ENCODE measurements around the gene ALK.

The ALK gene

DNA sequence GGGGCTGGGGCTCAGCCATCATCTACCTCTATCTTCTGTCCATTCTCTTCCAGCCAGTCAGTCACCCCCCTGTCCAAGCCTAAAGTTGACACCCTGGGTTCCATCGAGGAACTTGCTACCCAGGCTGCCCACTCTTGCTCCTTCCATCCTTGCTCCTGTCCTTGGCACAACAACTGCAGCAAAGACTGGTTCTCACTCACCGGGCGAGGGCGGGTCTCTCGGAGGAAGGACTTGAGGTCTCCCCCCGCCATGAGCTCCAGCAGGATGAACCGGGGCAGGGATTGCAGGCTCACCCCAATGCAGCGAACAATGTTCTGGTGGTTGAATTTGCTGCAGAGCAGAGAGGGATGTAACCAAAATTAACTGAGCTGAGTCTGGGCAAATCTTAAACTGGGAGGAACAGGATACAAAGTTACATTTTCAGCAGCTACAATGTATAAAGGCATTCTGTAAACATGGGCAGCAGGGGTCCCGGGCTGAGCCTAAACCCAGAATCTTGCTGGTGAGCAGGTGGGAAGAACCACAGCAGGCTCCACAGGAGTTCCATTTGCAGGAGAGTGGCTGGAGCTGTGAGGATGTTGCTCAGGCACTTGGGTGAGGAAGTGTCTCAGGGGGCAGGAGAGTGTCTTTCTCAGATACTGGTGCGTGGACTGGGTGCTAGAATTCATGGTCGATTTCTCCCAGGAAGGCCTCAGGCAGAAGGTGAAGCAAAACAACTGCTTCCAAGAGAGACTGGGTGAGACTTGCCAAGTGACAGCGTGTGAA is 700.7 kb downstream of the ALK start:
- H3K27ac ChIP-seq (ENCODE audit: insufficient read depth, low read depth, low read length, poor library complexity, severe bottlenecking): no peak overlapping the region
- 90% methylated on average over 12 of the region's 12 CpGs for WGBS, 2 experiments
- H3K36me3 ChIP-seq (ENCODE audit: control insufficient read depth, insufficient read depth, low read length): no peaks in the 10 kb centered on the region
- no peaks in the 10 kb centered on the region for H3K9me3 ChIP-seq (ENCODE audit: control insufficient read depth, low read length)
- H3K4me1 ChIP-seq (ENCODE audit: control insufficient read depth, insufficient read depth, low read length): no peaks in the 10 kb centered on the region
- no peak overlapping the region for H3K4me3 ChIP-seq (ENCODE audit: insufficient read depth, low read depth, low read length)
- no peaks in the 10 kb centered on the region for H3K27me3 ChIP-seq (ENCODE audit: control insufficient read depth, insufficient read depth, low read length, poor library complexity, severe bottlenecking)

DNA sequence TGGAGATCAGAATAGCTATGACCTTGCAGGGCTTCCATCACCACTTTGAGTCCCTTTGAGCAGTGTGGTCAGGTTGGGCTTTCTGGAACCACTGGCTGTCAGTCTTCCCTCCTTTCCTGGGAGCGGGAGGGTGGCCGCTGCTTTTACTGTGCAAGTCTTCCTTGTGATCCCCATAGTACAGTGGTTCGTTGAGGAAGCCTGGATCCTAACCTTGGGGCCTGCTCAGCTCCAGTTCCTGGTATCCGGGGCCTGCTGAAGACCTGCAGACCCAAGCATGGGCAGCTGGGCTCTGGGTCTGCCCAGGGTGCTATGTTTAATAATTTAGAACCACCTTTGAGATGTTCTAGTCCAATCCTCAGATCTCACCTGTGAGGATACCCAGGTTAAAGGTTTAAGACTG is 702.0 kb downstream of the ALK start:
- no peaks in the 10 kb centered on the region for H3K27me3 ChIP-seq (ENCODE audit: control insufficient read depth, insufficient read depth, low read length, poor library complexity, severe bottlenecking)
- no peaks in the 10 kb centered on the region for H3K9me3 ChIP-seq (ENCODE audit: control insufficient read depth, low read length)
- no peaks in the 10 kb centered on the region for H3K36me3 ChIP-seq (ENCODE audit: control insufficient read depth, insufficient read depth, low read length)
- no peak overlapping the region for H3K4me3 ChIP-seq (ENCODE audit: insufficient read depth, low read depth, low read length)
- no peaks in the 10 kb centered on the region for H3K4me1 ChIP-seq (ENCODE audit: control insufficient read depth, insufficient read depth, low read length)
- H3K27ac ChIP-seq (ENCODE audit: insufficient read depth, low read depth, low read length, poor library complexity, severe bottlenecking): no peak overlapping the region
- WGBS, 2 experiments: 93 to 96% methylated on average over 4 of the region's 4 CpGs

DNA sequence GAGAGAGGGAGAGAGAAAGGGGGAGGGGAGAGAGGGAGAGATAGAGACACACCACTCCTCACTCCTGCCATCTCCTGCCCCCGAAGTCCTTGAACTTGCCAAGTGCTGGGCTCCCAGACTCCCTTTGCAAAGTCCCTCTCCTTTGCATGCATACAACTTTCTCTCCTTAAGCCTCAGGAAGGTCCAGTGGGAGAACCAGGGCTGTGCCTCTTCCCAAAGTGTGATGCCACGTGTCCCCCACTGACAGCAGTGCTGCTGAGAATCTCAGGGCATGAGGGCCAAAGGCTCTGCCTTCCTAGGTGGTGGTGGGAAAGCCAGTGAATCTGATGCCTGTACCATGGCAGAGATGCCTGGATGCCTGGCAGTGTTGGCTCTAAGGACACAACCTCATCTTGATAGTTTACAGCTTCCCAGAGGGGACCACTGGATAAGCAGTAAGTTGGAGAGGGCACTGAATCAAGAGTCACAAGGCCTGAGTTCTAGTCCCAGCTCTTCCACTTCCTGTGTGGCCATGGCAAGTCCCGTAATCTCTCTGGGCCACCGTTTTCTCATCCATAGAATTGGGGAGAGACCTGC is 702.7 kb downstream of the ALK start:
- no peaks in the 10 kb centered on the region for H3K36me3 ChIP-seq (ENCODE audit: control insufficient read depth, insufficient read depth, low read length)
- H3K27me3 ChIP-seq (ENCODE audit: control insufficient read depth, insufficient read depth, low read length, poor library complexity, severe bottlenecking): no peaks in the 10 kb centered on the region
- no peak overlapping the region for H3K4me3 ChIP-seq (ENCODE audit: insufficient read depth, low read depth, low read length)
- H3K9me3 ChIP-seq (ENCODE audit: control insufficient read depth, low read length): no peaks in the 10 kb centered on the region
- no peaks in the 10 kb centered on the region for H3K4me1 ChIP-seq (ENCODE audit: control insufficient read depth, insufficient read depth, low read length)
- no peak overlapping the region for H3K27ac ChIP-seq (ENCODE audit: insufficient read depth, low read depth, low read length, poor library complexity, severe bottlenecking)
- 91 to 95% methylated on average over 4 of the region's 4 CpGs for WGBS, 2 experiments

DNA sequence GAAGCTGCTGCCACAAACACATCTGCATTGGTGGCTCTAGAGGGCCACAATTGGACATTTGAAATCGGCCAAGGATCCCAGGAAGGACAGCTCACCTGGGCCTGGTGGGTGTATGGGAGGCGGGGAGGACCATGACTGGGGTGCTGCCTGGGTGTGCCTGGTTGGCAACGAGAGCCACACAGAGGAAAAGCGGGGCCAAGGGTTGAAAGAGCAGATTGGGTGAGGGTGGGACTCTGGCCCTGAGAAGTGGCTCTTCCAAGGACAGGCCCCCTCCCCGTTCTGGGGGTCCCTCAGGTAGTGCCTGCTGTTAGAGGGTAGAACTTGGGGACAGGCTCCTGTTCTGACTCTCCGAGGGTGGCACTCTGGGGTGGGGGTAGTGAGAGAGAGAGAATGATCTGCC is 703.3 kb downstream of the ALK start:
- 90 to 94% methylated on average over 6 of the region's 6 CpGs for WGBS, 2 experiments
- Histone ChIP-seq H3K4me1 (ENCODE audit: control insufficient read depth, insufficient read depth, low read length) (no peaks in the 10 kb centered on the region), H3K27me3 (ENCODE audit: control insufficient read depth, insufficient read depth, low read length, poor library complexity, severe bottlenecking) (no peaks in the 10 kb centered on the region), H3K9me3 (ENCODE audit: control insufficient read depth, low read length) (no peaks in the 10 kb centered on the region), H3K36me3 (ENCODE audit: control insufficient read depth, insufficient read depth, low read length) (no peaks in the 10 kb centered on the region), H3K4me3 (ENCODE audit: insufficient read depth, low read depth, low read length) (no peak overlapping the region), H3K27ac (ENCODE audit: insufficient read depth, low read depth, low read length, poor library complexity, severe bottlenecking) (no peak overlapping the region)

DNA sequence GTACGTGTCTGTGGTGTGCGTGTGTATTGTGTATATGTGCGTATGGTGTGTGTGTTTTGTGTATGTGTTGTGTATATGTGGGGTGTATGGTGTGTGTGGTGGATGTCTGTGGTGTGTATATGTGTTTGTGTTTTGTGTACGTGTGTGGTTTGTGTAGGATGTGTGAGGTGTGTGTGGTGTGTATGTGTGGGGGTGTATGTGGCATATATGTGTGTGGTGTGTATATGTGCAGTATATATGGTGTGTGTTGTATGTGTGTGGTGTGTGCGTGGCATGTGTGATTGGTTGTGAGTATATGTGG is 704.8 kb downstream of the ALK start:
- no peak overlapping the region for H3K27ac ChIP-seq (ENCODE audit: insufficient read depth, low read depth, low read length, poor library complexity, severe bottlenecking)
- H3K27me3 ChIP-seq (ENCODE audit: control insufficient read depth, insufficient read depth, low read length, poor library complexity, severe bottlenecking): no peaks in the 10 kb centered on the region
- H3K4me1 ChIP-seq (ENCODE audit: control insufficient read depth, insufficient read depth, low read length): no peaks in the 10 kb centered on the region
- H3K4me3 ChIP-seq (ENCODE audit: insufficient read depth, low read depth, low read length): no peak overlapping the region
- H3K36me3 ChIP-seq (ENCODE audit: control insufficient read depth, insufficient read depth, low read length): no peaks in the 10 kb centered on the region
- WGBS, 2 experiments: 95 to 97% methylated on average over 5 of the region's 5 CpGs
- no peaks in the 10 kb centered on the region for H3K9me3 ChIP-seq (ENCODE audit: control insufficient read depth, low read length)

DNA sequence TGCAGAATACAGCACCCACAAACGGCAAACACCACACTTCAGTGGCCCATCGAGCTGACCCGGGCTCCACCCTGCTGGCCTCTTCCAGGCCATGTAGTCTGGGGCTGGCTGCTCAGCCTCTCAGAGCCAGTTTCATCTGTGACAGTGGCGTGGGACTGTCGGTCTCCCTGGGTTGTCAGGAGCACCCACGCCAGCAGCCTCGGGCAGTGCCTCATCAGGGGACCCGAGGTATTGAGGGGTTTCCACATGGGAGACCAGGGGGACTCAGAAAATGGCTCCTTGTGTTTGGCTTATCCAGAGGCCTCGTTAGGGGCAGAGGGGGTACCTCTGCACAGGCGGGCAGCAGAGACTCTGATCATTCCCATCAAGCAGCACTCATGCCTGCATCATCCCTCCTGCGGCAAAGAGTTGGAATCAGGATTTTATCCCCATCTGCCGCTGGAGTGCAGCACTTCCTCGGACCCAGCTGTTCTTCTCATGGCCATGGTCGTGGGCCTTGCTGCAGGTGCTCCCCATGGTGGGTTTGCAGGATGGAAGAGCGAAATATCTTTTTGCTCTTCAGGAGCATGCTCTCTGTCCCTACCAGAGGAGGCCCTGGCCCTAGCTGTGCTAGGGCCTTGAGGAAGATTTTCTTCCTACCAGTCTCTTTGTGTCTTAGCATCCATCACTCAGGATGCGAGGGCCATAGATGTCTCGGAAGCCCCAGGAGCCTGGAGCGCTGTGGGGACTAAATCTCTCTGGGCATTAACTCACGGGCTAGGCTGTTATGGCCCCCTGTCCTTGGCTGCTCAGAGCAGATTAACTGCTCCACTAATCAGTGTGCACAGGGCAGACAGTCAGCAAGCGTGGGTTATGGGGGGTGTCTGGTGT is 705.4 kb downstream of the ALK start:
- 94% methylated on average over 20 of the region's 20 CpGs for WGBS, 2 experiments
- Histone ChIP-seq H3K9me3 (ENCODE audit: control insufficient read depth, low read length) (no peaks in the 10 kb centered on the region), H3K27ac (ENCODE audit: insufficient read depth, low read depth, low read length, poor library complexity, severe bottlenecking) (no peak overlapping the region), H3K36me3 (ENCODE audit: control insufficient read depth, insufficient read depth, low read length) (no peaks in the 10 kb centered on the region), H3K27me3 (ENCODE audit: control insufficient read depth, insufficient read depth, low read length, poor library complexity, severe bottlenecking) (no peaks in the 10 kb centered on the region), H3K4me1 (ENCODE audit: control insufficient read depth, insufficient read depth, low read length) (no peaks in the 10 kb centered on the region), H3K4me3 (ENCODE audit: insufficient read depth, low read depth, low read length) (no peak overlapping the region)

DNA sequence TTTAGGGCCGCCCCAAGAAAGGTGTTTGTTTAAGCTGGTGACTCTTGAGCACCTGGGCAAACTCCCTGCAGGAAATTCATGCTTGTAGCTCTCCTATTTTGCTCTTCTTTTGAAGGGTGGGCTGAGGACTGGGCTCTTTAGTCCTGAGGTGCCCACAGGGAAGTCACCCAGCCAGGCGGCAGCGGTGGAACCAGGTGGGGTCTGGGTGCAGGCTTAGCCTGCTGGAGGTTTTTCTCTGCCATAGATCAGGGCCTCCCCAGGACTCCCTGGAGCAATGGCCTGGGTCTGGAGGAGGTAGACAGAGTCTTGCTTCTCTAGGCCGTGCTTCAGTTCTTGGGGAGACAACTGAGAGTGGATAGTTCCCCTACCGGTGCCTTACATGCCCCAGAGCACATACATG is 706.3 kb downstream of the ALK start:
- Histone ChIP-seq H3K27ac (ENCODE audit: insufficient read depth, low read depth, low read length, poor library complexity, severe bottlenecking) (no peak overlapping the region), H3K9me3 (ENCODE audit: control insufficient read depth, low read length) (no peaks in the 10 kb centered on the region)
- WGBS, 2 experiments: 89 to 95% methylated on average over 5 of the region's 5 CpGs

DNA sequence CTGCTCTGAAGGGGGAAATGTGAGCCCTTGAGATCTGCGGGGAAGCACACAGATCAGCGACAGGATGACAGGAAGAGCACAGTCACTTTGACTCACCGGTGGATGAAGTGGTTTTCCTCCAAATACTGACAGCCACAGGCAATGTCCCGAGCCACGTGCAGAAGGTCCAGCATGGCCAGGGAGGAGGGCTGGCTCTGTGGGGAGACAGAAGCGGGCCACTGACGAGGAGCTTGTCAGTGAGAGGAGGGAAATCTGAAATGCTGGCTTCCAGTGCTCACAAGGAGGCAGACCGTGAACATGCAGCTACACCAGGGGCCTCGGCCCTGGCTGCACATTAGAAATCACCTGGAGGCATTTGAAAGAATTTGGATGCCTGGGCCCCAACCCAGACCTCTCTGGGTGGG is 707.5 kb downstream of the ALK start:
- Histone ChIP-seq H3K4me3 (ENCODE audit: insufficient read depth, low read depth, low read length) (no peak overlapping the region), H3K4me1 (ENCODE audit: control insufficient read depth, insufficient read depth, low read length) (no peaks in the 10 kb centered on the region), H3K36me3 (ENCODE audit: control insufficient read depth, insufficient read depth, low read length) (no peaks in the 10 kb centered on the region), H3K27me3 (ENCODE audit: control insufficient read depth, insufficient read depth, low read length, poor library complexity, severe bottlenecking) (no peaks in the 10 kb centered on the region), H3K27ac (ENCODE audit: insufficient read depth, low read depth, low read length, poor library complexity, severe bottlenecking) (no peak overlapping the region), H3K9me3 (ENCODE audit: control insufficient read depth, low read length) (no peaks in the 10 kb centered on the region)
- 64 to 67% methylated on average over 9 of the region's 9 CpGs for WGBS, 2 experiments

More for the DNA sequence above, 706.3 kb downstream of the ALK start:
- H3K27me3 ChIP-seq (ENCODE audit: control insufficient read depth, insufficient read depth, low read length, poor library complexity, severe bottlenecking): no peaks in the 10 kb centered on the region
- no peaks in the 10 kb centered on the region for H3K36me3 ChIP-seq (ENCODE audit: control insufficient read depth, insufficient read depth, low read length)
- no peaks in the 10 kb centered on the region for H3K4me1 ChIP-seq (ENCODE audit: control insufficient read depth, insufficient read depth, low read length)
- no peak overlapping the region for H3K4me3 ChIP-seq (ENCODE audit: insufficient read depth, low read depth, low read length)

DNA sequence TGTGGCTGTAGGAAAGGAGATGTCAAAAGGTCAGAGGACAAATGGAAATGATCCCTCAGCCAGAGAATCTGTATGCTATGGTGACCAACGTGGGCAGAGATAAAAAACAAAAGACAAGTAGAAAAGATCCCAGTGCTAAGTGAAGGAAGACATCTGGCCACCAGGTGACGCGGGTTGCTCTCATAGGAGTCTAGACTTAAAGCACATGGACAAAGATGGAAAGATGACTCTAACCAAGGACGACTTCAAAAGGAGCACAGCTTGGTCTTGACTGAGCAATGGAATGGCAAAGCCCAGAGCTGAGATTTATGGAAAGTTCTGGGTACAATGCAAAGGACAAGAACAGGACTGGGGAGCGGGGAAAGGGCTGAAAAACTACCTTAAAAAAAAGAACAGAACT is 709.4 kb downstream of the ALK start:
- Histone ChIP-seq H3K4me1 (ENCODE audit: control insufficient read depth, insufficient read depth, low read length) (no peaks in the 10 kb centered on the region), H3K4me3 (ENCODE audit: insufficient read depth, low read depth, low read length) (no peak overlapping the region), H3K9me3 (ENCODE audit: control insufficient read depth, low read length) (no peaks in the 10 kb centered on the region), H3K27me3 (ENCODE audit: control insufficient read depth, insufficient read depth, low read length, poor library complexity, severe bottlenecking) (no peaks in the 10 kb centered on the region), H3K27ac (ENCODE audit: insufficient read depth, low read depth, low read length, poor library complexity, severe bottlenecking) (no peak overlapping the region), H3K36me3 (ENCODE audit: control insufficient read depth, insufficient read depth, low read length) (no peaks in the 10 kb centered on the region)
- 79 to 81% methylated on average over 5 of the region's 5 CpGs for WGBS, 2 experiments

DNA sequence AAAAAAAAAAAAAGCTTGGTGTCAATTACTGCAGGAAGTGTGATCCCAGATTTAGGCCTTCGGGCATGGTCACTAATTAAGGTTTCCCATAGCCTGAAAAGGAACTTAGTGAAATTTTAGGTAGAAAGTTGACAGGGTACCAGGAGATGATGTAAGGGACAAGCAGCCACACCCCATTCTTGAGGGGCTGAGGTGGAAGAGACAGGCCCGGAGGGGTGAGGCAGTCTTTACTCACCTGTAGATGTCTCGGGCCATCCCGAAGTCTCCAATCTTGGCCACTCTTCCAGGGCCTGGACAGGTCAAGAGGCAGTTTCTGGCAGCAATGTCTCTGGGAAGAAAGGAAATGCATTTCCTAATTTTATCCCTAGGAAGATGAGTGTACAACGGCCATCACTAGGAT is 711.8 kb downstream of the ALK start:
- no peaks in the 10 kb centered on the region for H3K27me3 ChIP-seq (ENCODE audit: control insufficient read depth, insufficient read depth, low read length, poor library complexity, severe bottlenecking)
- 90 to 96% methylated on average over 4 to 5 of the region's 5 CpGs for WGBS, 2 experiments
- H3K36me3 ChIP-seq (ENCODE audit: control insufficient read depth, insufficient read depth, low read length): no peaks in the 10 kb centered on the region
- H3K4me3 ChIP-seq (ENCODE audit: insufficient read depth, low read depth, low read length): no peak overlapping the region
- H3K27ac ChIP-seq (ENCODE audit: insufficient read depth, low read depth, low read length, poor library complexity, severe bottlenecking): no peak overlapping the region
- H3K9me3 ChIP-seq (ENCODE audit: control insufficient read depth, low read length): no peaks in the 10 kb centered on the region
- no peaks in the 10 kb centered on the region for H3K4me1 ChIP-seq (ENCODE audit: control insufficient read depth, insufficient read depth, low read length)

Data from ectodermal cell (in vitro differentiated cells).